GM18951 (cell line): ENCODE measurements around the gene TSPEAR.
"Not testable (repeated sequence)": the region's sequence is repeated elsewhere in the genome, so short reads cannot be mapped to it uniquely, and the experiment has no call there.

Experiments used
- POLR2A ChIP-seq: IDR thresholded peaks from 4 replicates; pipeline ENCODE4 v1.6.1; 2011; ENCODE audit warnings: mild to moderate bottlenecking; ENCODE audit not compliant: insufficient read length, insufficient read depth; ENCODE audit errors: extremely low read depth
- in situ Hi-C: fragments of 300-500 bp; cut with MboI; formaldehyde crosslinking; loops from one replicate; pipeline ENCODE4 v1.12.0; 2022; ENCODE audit warnings: low sequenced_read_pairs, mixed read lengths, inconsistent platforms; ENCODE audit not compliant: unreplicated experiment

TSPEAR gene

DNA sequence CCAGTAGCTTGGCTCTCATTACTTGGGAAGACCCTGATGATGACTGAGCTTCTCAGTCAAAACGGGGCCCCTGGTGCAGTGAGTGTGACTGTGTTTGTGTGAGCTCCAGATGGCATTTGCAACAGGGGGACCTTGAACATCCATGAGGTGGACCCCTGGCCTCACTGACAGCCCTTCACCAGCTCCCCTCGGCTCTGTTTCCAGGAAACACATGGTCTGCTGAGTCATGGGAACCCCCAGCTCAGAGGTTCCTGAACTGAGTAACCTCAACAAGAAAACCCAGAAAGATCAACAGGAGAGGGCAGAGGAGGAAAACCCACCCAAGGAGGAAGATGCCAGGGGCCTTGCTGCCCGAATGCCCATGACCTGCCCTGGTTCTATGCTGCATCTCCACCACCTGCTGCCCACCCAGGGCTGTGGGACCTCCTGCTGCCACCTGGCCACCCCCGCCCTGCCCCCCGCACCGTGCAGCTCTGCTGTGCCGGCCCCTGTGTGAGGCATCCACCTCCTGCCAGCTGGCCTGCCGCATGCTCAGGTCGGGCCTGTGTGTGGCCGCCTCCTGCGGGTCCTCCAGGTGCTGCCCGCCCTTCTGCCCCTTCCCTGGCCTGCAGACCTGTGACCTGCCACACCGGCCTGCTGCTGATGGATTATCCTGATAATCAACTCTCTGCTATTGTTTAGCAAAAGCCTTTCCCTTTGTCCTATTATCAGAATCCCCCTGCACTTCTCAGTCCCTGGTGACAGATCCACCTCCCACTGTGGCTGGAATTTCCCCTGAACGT is 25.2 kb downstream of the TSPEAR start:
- in situ Hi-C loops: no loop called here
- TF ChIP-seq POLR2A: no peak

GRCh38 chr21:44685050-44685449 is 26.3 kb downstream of the TSPEAR start:
- in situ Hi-C loops: not testable (repeated sequence)

DNA sequence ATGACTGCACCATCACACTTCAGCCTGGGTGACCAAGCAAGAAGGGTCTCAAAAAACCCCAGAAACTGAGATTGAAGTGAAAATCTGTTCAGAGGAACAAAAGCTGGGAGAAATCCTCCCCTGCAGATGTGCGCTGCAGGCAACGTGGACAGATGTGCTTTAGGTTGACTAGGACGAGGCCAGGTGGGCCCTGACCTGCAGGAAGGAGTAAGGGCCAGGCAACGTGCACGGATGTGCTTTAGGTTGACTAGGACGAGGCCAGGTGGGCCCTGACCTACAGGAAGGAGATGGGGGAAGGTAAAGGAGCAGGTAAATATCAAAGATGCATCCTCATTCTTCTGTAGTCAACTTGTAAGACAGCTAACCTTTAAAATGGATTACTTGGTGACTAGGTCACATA is 26.9 kb downstream of the TSPEAR start:
- in situ Hi-C loops: no loop called here
- no peak for TF ChIP-seq POLR2A

DNA sequence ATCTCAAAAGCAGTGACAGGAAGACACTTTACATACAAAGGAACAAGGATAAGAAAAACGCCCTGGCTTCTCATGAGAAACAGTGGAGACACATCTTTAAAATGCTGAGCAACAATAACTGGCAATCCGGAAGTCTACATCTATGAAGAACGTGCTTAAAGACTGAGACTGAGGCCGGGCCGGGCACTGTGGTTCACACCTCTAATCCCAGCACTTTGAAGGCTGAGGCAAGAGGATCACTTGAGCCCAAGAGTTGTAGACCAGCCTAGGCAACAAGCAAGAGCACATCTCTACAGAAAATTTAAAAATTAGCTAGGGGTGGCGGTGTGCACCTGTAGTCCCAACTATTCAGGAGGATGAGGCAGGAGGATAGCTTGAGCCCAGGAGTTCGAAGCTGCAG is 27.3 kb downstream of the TSPEAR start:
- TF ChIP-seq POLR2A: no peak
- in situ Hi-C loops: no loop called here

GRCh38 chr21:44682580-44683151 is 28.7 kb downstream of the TSPEAR start:
- no peak for TF ChIP-seq POLR2A
- in situ Hi-C loops: no loop called here

DNA sequence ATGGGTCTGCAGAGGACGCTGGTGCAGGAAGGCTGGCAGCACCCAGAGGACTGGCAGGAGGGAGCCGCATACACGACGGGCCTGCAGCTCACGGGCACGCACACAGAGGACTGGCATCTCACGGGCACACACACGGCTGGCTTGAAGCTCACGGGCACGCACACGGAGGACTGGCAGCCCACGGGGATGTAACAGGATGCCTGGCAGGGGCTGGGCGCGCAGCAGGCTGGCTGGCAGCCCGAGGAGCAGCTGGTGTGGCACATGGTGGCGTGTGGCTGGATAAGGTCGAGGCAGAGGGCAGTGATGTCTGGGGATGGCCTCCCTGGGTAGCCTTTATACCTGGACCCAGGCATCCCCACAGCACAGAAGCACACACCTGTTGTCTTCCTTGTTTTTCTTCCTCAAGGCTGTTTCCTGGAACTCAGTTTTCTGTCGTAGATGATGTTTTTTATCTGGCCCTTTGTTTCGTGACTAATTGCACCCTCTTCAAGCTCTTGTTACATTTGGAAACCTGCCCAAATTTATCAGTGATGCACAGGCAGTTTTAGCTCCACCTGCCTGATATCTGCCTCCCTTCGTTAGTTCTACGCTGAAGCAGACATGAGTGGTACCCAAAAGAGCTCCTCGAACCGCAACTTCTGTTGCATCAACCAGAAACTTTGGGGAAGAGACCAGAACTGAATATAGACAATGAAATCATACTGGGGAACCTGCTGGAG is 29.4 kb downstream of the TSPEAR start, which contains the start of gene KRTAP12-1:
KRTAP12-1 (minus strand) TSS at position 303 of the 719 bp plus-strand sequence; CDS start at position 263, 40 bp downstream.
- in situ Hi-C loops: no loop called here
- no peak for TF ChIP-seq POLR2A

GRCh38 chr21:44681152-44681551 is 30.2 kb downstream of the TSPEAR start:
- in situ Hi-C loops: no loop called here
- no peak for TF ChIP-seq POLR2A

DNA sequence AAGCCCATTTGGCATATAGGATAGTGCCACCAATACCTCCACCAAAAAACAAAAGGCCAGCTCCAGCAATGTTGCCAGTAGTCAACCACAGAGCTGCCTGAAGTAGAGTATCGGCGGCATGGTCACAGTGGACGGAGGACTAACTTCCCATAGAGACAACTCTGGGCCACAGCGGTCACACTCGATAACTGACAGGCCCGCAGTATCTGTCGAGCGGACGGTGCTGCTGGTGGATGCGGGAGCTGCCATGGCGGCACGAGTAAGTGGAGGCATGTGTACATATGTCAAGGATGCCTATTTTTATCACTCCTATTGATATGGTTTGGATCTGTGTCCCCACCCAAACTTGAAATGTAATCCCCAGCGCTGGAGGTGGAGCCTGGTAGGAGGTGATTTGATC is 33.5 kb downstream of the TSPEAR start:
- no peak for TF ChIP-seq POLR2A

DNA sequence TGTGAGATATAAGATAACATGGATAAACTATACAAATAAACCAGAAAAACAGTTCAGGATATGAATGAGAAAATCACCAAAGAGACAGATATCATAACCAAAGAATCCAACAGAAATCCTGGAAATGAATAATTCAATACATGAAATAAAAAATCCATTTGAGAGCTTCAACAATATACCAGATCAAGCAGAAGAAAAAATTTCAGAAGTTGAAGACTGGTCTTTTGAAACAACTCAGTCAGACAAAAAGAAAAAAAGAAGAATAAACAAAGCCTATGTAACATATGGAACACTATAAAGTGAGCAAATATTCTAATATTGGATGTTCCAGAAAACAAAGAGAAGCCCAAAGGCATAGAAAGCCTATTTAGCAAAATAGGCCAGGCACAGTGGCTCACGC is 39.5 kb downstream of the TSPEAR start:
- in situ Hi-C loops: no loop called here

More for the DNA sequence above, 33.5 kb downstream of the TSPEAR start:
- in situ Hi-C loops: no loop called here

DNA sequence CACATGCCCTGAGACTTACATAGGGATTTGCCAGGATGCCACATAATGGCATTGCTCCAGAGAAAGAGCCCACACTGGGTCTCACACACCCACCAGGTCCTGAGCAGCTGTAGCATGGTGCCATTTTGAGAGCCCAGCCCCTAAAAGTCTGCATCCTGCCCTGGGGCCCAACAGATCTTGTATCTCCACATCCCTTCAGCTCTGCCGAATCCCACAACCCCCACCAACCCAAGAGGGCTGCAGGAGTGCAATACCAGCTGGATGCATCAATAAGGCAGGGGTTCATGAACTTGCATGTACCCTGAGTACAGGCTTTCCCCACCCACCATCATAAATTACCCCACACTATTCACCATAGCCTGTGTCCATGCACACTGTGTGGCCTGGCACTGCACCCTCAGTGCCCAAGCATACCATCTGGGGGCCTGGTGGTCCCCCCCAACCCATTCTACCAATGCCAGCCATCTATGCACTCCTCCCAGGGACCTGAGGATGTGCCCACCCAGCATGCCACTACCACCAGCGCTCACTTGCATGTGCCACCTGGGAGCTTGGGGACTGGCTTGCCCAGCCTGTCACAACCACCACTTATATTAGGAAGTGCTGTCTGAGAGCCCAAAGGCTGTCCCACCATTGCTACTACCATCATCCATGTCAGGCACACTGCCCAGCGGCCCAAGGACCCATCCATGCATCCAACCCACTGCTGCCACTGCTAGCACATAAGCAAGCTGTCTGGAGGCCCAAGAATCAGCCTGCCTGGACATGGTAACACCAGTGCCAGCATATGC is 40.5 kb downstream of the TSPEAR start:
- TF ChIP-seq POLR2A: no peak
- in situ Hi-C loops: no loop called here

More for the DNA sequence above, 39.5 kb downstream of the TSPEAR start:
- no peak for TF ChIP-seq POLR2A

- no peak for TF ChIP-seq POLR2A
- in situ Hi-C loops: no loop called here
Measured at GRCh38 chr21:44667612-44668011, 43.8 kb downstream of the TSPEAR start.

DNA sequence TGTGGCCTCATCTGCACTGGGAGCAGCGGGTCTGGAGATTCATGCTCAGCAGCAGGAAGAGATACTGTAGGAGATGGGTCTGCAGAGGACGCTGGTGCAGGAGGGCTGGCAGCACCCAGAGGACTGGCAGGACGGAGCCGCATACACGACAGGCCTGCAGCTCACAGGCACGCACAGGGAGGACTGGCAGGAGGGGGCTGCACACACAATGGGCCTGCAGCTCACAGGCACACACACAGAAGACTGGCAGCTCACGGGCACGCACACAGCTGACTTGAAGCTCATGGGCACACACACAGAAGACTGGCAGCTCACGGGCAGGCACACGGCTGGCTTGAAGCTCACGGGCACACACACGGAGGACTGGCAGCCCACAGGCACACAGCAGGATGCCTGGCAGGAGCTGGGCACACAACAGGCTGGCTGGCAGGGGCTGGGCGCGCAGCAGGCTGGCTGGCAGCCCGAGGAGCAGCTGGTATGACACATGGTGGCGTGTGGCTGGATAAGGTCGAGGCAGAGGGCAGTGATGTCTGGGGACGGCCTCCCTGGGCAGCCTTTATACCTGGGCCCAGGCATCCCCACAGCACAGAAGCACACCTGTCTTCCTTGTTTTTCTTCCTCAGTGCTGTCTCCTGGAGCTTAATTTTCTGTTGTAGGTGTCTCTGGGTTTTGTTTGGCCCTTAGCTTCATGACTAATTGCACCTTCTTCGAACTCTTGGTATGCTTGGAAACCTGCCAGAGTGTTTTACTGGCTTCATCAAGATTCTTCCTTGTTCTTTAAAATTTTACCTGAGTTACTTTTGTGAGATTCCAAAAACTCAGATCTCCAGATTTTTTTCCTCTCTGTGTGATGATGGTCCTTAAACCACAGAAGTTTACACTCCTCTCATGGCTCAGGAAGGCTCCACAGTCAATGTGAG is 44.7 kb downstream of the TSPEAR start, which contains the start of gene KRTAP12-2:
KRTAP12-2 (minus strand) TSS at position 527 of the 920 bp plus-strand sequence; CDS start at position 486, 41 bp downstream.
- in situ Hi-C loops: no loop called here
- TF ChIP-seq POLR2A: no peak
